Measurements from ENCODE around the gene ZBTB16. TPM values are rescaled to one million over a fixed set of nuclear protein-coding genes. Genes with fewer than 3 reads are reported as not detected.

ZBTB16 gene
- total and polyA plus RNA-seq, 2 donors (not counting 3 experiments of a cell fraction or from before 2014, with no cell fraction given), result 9.8 to 20.3 TPM

DNA sequence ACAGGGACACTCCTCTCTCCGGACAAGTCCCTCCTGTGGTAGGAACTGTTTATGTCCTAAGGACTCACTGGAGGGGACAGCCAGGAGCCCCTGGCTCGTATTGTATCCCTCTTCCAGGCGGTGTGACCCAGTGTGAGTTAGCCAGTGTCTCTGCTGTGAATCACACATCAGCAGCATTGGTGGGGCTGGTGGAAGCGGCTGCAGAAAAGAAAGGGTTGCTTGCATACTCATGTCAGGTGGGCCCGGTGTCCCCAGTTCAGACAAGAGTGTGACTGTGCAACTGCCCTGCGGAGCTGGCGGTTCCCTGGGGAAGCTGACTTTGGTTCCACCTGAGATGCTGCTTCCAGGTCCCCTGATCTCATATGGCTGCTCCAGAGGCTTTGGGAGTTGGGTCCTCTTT is 99.4 kb downstream of the ZBTB16 start:
- ChIA-PET POLR2A (interaction anchor here (0.7 kb wide), 1 partner anchor 10 kb away, joined by 3 read pairs; no protein-coding TSS in a partner anchor), CTCF (interaction anchor here (1.6 to 3.6 kb wide), 3 partner anchors 9 to 101 kb away, joined by 5 to 35 read pairs (median 16); no protein-coding TSS in a partner anchor)
- Histone ChIP-seq H3K4me2 (ENCODE audit: insufficient read depth, low read length) (no peak overlapping the region), H4K20me1 (replicated peaks; ENCODE audit: control insufficient read depth, extremely low read depth, insufficient read depth, low read length) (no peaks in the 10 kb centered on the region), H3K9me1 (replicated peaks; ENCODE audit: control insufficient read depth, extremely low read depth, insufficient read depth, low read length) (no peaks in the 10 kb centered on the region), H2AFZ (ENCODE audit: low read depth, low read length) (no peak overlapping the region), H3K4me3 (replicated peaks in 1 of 3; ENCODE audit: insufficient read depth in 1 of 3, low read depth in 1 of 3, low read length in 3 of 3) (no peak overlapping the region), H3K4me1 (ENCODE audit: control insufficient read depth, extremely low read depth, insufficient read depth, low read length) (peaks cover 45% of the 10 kb centered on the region), H3K27me3 (ENCODE audit: control insufficient read depth in 2 of 2, insufficient read depth in 2 of 2, low read length in 2 of 2) (no peaks in the 10 kb centered on the region), H3K9me3 (replicated peaks; ENCODE audit: control insufficient read depth, insufficient read depth, low read length) (no peaks in the 10 kb centered on the region), H3K79me2 (ENCODE audit: control insufficient read depth, insufficient read depth, low read length) (peaks cover 3% of the 10 kb centered on the region), H3K36me3 (ENCODE audit: control insufficient read depth in 2 of 2, extremely low read depth in 1 of 2, insufficient read depth in 2 of 2, low read length in 2 of 2) (peaks cover 0 to 2% of the 10 kb centered on the region in 2 experiments), H3K9ac (replicated peaks; ENCODE audit: extremely low read depth, insufficient read depth, low read length) (peak overlapping the region; percentile 26), H3K27ac (ENCODE audit: insufficient read depth, low read depth, low read length) (peak overlapping the region; percentile 91)
- intact Hi-C loops (cut with micrococcal nuclease) (loop anchor here (1.0 kb wide), 1 partner anchor 9 kb away; no protein-coding TSS in a partner anchor), dilution Hi-C loops (cut with MboI; ENCODE audit: extremely low pct_ligation_motif_present, low sequenced_read_pairs) (no loop called here)
- no TSS peak for BruUV-seq (replicated peaks)
- FAIRE-seq (no peak), DNase-seq (ENCODE audit: low read depth, low spot score) (no peak)
- no peak for TF ChIP-seq FOS (IDR thresholded peaks at IDR 0.05; ENCODE audit: borderline replicate concordance, insufficient read depth, low read length)

DNA sequence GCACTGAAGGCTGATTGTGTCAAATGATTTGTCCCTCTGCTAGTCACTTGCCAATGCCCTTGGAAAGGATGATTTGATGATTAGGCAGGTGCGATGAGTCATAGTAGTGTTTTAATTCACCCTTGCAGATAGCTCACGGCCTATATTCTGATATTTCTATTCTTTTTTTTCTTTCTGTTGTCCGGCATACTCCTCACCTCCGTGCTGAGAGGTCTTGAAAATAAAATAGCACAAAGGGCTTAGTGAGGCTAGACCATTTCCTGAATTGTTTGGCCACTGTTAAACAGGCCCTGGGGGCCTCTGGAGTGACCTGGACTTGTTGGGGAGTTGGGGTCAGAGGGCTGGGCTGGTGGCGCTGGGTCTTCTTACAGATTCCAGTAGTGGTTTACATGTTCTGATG is 99.8 kb downstream of the ZBTB16 start:
- Histone ChIP-seq H3K4me3 (replicated peaks in 1 of 3; ENCODE audit: insufficient read depth in 1 of 3, low read depth in 1 of 3, low read length in 3 of 3) (no peak overlapping the region), H3K4me2 (ENCODE audit: insufficient read depth, low read length) (peak overlapping the region; percentile 1), H3K9me1 (replicated peaks; ENCODE audit: control insufficient read depth, extremely low read depth, insufficient read depth, low read length) (no peaks in the 10 kb centered on the region), H3K4me1 (ENCODE audit: control insufficient read depth, extremely low read depth, insufficient read depth, low read length) (peaks cover 49% of the 10 kb centered on the region), H4K20me1 (replicated peaks; ENCODE audit: control insufficient read depth, extremely low read depth, insufficient read depth, low read length) (no peaks in the 10 kb centered on the region), H3K79me2 (ENCODE audit: control insufficient read depth, insufficient read depth, low read length) (peaks cover 3% of the 10 kb centered on the region), H3K36me3 (ENCODE audit: control insufficient read depth in 2 of 2, extremely low read depth in 1 of 2, insufficient read depth in 2 of 2, low read length in 2 of 2) (peaks cover 0 to 2% of the 10 kb centered on the region in 2 experiments), H3K27me3 (ENCODE audit: control insufficient read depth in 2 of 2, insufficient read depth in 2 of 2, low read length in 2 of 2) (no peaks in the 10 kb centered on the region), H3K27ac (ENCODE audit: insufficient read depth, low read depth, low read length) (peak overlapping the region; percentile 91), H3K9ac (replicated peaks; ENCODE audit: extremely low read depth, insufficient read depth, low read length) (peak overlapping the region; percentile 26), H2AFZ (ENCODE audit: low read depth, low read length) (no peak overlapping the region), H3K9me3 (replicated peaks; ENCODE audit: control insufficient read depth, insufficient read depth, low read length) (no peaks in the 10 kb centered on the region)
- BruUV-seq (replicated peaks), result no TSS peak
- ChIA-PET POLR2A (interaction anchor here (0.6 to 1.3 kb wide), 4 partner anchors 10 to 61 kb away, joined by 3 to 5 read pairs (median 4); no protein-coding TSS in a partner anchor), CTCF (interaction anchor here (0.8 to 3.6 kb wide), 10 partner anchors 12 to 122 kb away, joined by 3 to 35 read pairs (median 6); partner anchors contain the start of gene ZBTB16)
- peak; percentile 50 for TF ChIP-seq JUN (IDR thresholded peaks at IDR 0.05; ENCODE audit: borderline replicate concordance, insufficient read depth, insufficient read length, low read depth)
- no peak for TF ChIP-seq EZH2 (IDR thresholded peaks at IDR 0.05; ENCODE audit: borderline replicate concordance, low read depth, low read length, severe bottlenecking)
- TF ChIP-seq, protein P1, sequence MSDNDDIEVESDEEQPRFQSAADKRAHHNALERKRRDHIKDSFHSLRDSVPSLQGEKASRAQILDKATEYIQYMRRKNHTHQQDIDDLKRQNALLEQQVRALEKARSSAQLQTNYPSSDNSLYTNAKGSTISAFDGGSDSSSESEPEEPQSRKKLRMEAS (IDR thresholded peaks at IDR 0.05; ENCODE audit: insufficient read depth, insufficient read length), result no peak
- TF ChIP-seq POLR2AphosphoS5 (IDR thresholded peaks at IDR 0.05; ENCODE audit: insufficient read depth, low read depth, low read length), result no peak
- peak; percentile 33 for TF ChIP-seq FOS (IDR thresholded peaks at IDR 0.05; ENCODE audit: borderline replicate concordance, insufficient read depth, low read length)
- TF ChIP-seq POLR2A (IDR thresholded peaks at IDR 0.05; ENCODE audit: low read depth, low read length), result no peak
- TF ChIP-seq GATA2 (IDR thresholded peaks at IDR 0.05; ENCODE audit: insufficient read depth, insufficient read length, low read depth, low read length), result no peak
- intact Hi-C loops (cut with micrococcal nuclease), result loop anchor here (1.0 kb wide), 1 partner anchor 9 kb away; no protein-coding TSS in a partner anchor
- FAIRE-seq (no peak), DNase-seq (ENCODE audit: low read depth, low spot score) (peak; percentile 64)
- dilution Hi-C loops (cut with MboI; ENCODE audit: extremely low pct_ligation_motif_present, low sequenced_read_pairs), result no loop called here

Data from endothelial cell of umbilical vein (primary cell).